ENCODE results near the gene TSC22D1. TPM values are rescaled to one million over a fixed set of nuclear protein-coding genes. Genes with fewer than 3 reads are reported as not detected.
"Not testable (repeated sequence)": the region's sequence is repeated elsewhere in the genome, so short reads cannot be mapped to it uniquely, and the experiment has no call there.

TSC22D1 gene
- total and polyA plus RNA-seq, 4 donors: 247 to 349 (median 291) TPM

- WGBS (ENCODE audit: insufficient coverage): no CpG with 5 or more reads among the region's 2 CpGs
- Histone ChIP-seq H3K27me3 (ENCODE audit: control insufficient read depth, insufficient read depth, low read length) (no peaks in the 10 kb centered on the region), H3K27ac (ENCODE audit: low read depth, low read length) (no peak overlapping the region), H3K36me3 (ENCODE audit: control insufficient read depth, insufficient read depth, low read length) (no peaks in the 10 kb centered on the region), H3K4me3 (ENCODE audit: low read depth, low read length) (no peak overlapping the region), H3K9me3 (ENCODE audit: control insufficient read depth, insufficient read depth, low read length) (no peaks in the 10 kb centered on the region), H3K4me1 (ENCODE audit: control insufficient read depth, insufficient read depth, low read length) (no peaks in the 10 kb centered on the region)
- DNase-seq (ENCODE audit: low read depth in 4 of 6, low spot score in 6 of 6): no peak
Observed at GRCh38 chr13:44605275-44605674, 29.1 kb upstream of the TSC22D1 start.

GRCh38 chr13:44601586-44601985 lies 25.5 kb upstream of the TSC22D1 start:
- WGBS (ENCODE audit: insufficient coverage): 67% methylated on average over 1 of the region's 2 CpGs
- H3K9me3 ChIP-seq (ENCODE audit: control insufficient read depth, insufficient read depth, low read length): no peaks in the 10 kb centered on the region
- no peak for DNase-seq (ENCODE audit: low read depth in 4 of 6, low spot score in 6 of 6)

GRCh38 chr13:44593861-44594592 lies 17.9 kb upstream of the TSC22D1 start:
- H3K4me1 ChIP-seq (ENCODE audit: control insufficient read depth, insufficient read depth, low read length); H3K9me3 ChIP-seq (ENCODE audit: control insufficient read depth, insufficient read depth, low read length); H3K27me3 ChIP-seq (ENCODE audit: control insufficient read depth, insufficient read depth, low read length); DNase-seq (ENCODE audit: low read depth in 4 of 6, low spot score in 6 of 6); H3K36me3 ChIP-seq (ENCODE audit: control insufficient read depth, insufficient read depth, low read length); H3K27ac ChIP-seq (ENCODE audit: low read depth, low read length); H3K4me3 ChIP-seq (ENCODE audit: low read depth, low read length): not testable (repeated sequence)
- WGBS (ENCODE audit: insufficient coverage): 96% methylated on average over 19 of the region's 20 CpGs

More at GRCh38 chr13:44601586-44601985, 25.5 kb upstream of the TSC22D1 start:
- Histone ChIP-seq H3K36me3 (ENCODE audit: control insufficient read depth, insufficient read depth, low read length) (no peaks in the 10 kb centered on the region), H3K4me1 (ENCODE audit: control insufficient read depth, insufficient read depth, low read length) (no peaks in the 10 kb centered on the region), H3K4me3 (ENCODE audit: low read depth, low read length) (no peak overlapping the region), H3K27me3 (ENCODE audit: control insufficient read depth, insufficient read depth, low read length) (no peaks in the 10 kb centered on the region), H3K27ac (ENCODE audit: low read depth, low read length) (no peak overlapping the region)

- DNase-seq (ENCODE audit: low read depth in 4 of 6, low spot score in 6 of 6): no peak
- peaks cover 8% of the 10 kb centered on the region for H3K36me3 ChIP-seq (ENCODE audit: control insufficient read depth, insufficient read depth, low read length)
- 98% methylated on average over 5 of the region's 6 CpGs for WGBS (ENCODE audit: insufficient coverage)
- H3K27ac ChIP-seq (ENCODE audit: low read depth, low read length): no peak overlapping the region
- H3K4me3 ChIP-seq (ENCODE audit: low read depth, low read length): no peak overlapping the region
- H3K9me3 ChIP-seq (ENCODE audit: control insufficient read depth, insufficient read depth, low read length): no peaks in the 10 kb centered on the region
- no peaks in the 10 kb centered on the region for H3K4me1 ChIP-seq (ENCODE audit: control insufficient read depth, insufficient read depth, low read length)
- H3K27me3 ChIP-seq (ENCODE audit: control insufficient read depth, insufficient read depth, low read length): no peaks in the 10 kb centered on the region
Observed at GRCh38 chr13:44592216-44592847, 16.2 kb upstream of the TSC22D1 start.

GRCh38 chr13:44591316-44591715 lies 15.2 kb upstream of the TSC22D1 start:
- Histone ChIP-seq H3K9me3 (ENCODE audit: control insufficient read depth, insufficient read depth, low read length) (no peaks in the 10 kb centered on the region), H3K4me1 (ENCODE audit: control insufficient read depth, insufficient read depth, low read length) (no peaks in the 10 kb centered on the region), H3K27me3 (ENCODE audit: control insufficient read depth, insufficient read depth, low read length) (no peaks in the 10 kb centered on the region), H3K36me3 (ENCODE audit: control insufficient read depth, insufficient read depth, low read length) (peaks cover 8% of the 10 kb centered on the region), H3K4me3 (ENCODE audit: low read depth, low read length) (no peak overlapping the region), H3K27ac (ENCODE audit: low read depth, low read length) (no peak overlapping the region)
- DNase-seq (ENCODE audit: low read depth in 4 of 6, low spot score in 6 of 6): no peak
- 97% methylated on average over 15 of the region's 15 CpGs for WGBS (ENCODE audit: insufficient coverage)

GRCh38 chr13:44583137-44583536 lies 7.0 kb upstream of the TSC22D1 start:
- Histone ChIP-seq H3K27me3 (ENCODE audit: control insufficient read depth, insufficient read depth, low read length) (no peaks in the 10 kb centered on the region), H3K36me3 (ENCODE audit: control insufficient read depth, insufficient read depth, low read length) (no peaks in the 10 kb centered on the region), H3K4me3 (ENCODE audit: low read depth, low read length) (no peak overlapping the region), H3K9me3 (ENCODE audit: control insufficient read depth, insufficient read depth, low read length) (no peaks in the 10 kb centered on the region), H3K27ac (ENCODE audit: low read depth, low read length) (no peak overlapping the region), H3K4me1 (ENCODE audit: control insufficient read depth, insufficient read depth, low read length) (peaks cover 2% of the 10 kb centered on the region)
- no CpG with 5 or more reads among the region's 3 CpGs for WGBS (ENCODE audit: insufficient coverage)
- DNase-seq (ENCODE audit: low read depth in 4 of 6, low spot score in 6 of 6): peak in 1 of 6 donors; percentile 52

GRCh38 chr13:44578067-44578400 lies 1.9 kb upstream of the TSC22D1 start:
- WGBS (ENCODE audit: insufficient coverage): 0% methylated on average over 14 of the region's 15 CpGs
- Histone ChIP-seq H3K27ac (ENCODE audit: low read depth, low read length) (peak overlapping the region; percentile 95), H3K27me3 (ENCODE audit: control insufficient read depth, insufficient read depth, low read length) (no peaks in the 10 kb centered on the region), H3K4me1 (ENCODE audit: control insufficient read depth, insufficient read depth, low read length) (peaks cover 22% of the 10 kb centered on the region), H3K4me3 (ENCODE audit: low read depth, low read length) (peak overlapping the region; percentile 76), H3K9me3 (ENCODE audit: control insufficient read depth, insufficient read depth, low read length) (no peaks in the 10 kb centered on the region), H3K36me3 (ENCODE audit: control insufficient read depth, insufficient read depth, low read length) (peaks cover 4% of the 10 kb centered on the region)
- DNase-seq (ENCODE audit: low read depth in 4 of 6, low spot score in 6 of 6): peak in 1 of 6 donors; percentile 84

- no peaks in the 10 kb centered on the region for H3K27me3 ChIP-seq (ENCODE audit: control insufficient read depth, insufficient read depth, low read length)
- no peaks in the 10 kb centered on the region for H3K9me3 ChIP-seq (ENCODE audit: control insufficient read depth, insufficient read depth, low read length)
- under 1% methylated on average over 88 of the region's 94 CpGs for WGBS (ENCODE audit: insufficient coverage)
- H3K4me3 ChIP-seq (ENCODE audit: low read depth, low read length): peak overlapping the region; percentile 76
- H3K36me3 ChIP-seq (ENCODE audit: control insufficient read depth, insufficient read depth, low read length): peaks cover 4% of the 10 kb centered on the region
- peaks cover 22% of the 10 kb centered on the region for H3K4me1 ChIP-seq (ENCODE audit: control insufficient read depth, insufficient read depth, low read length)
- peak overlapping the region; percentile 95 for H3K27ac ChIP-seq (ENCODE audit: low read depth, low read length)
- peak; percentile 92 to 99 (median 96) for DNase-seq (ENCODE audit: low read depth in 4 of 6, low spot score in 6 of 6)
Observed at GRCh38 chr13:44577236-44578066, 1.3 kb upstream of the TSC22D1 start.

- peaks cover 22% of the 10 kb centered on the region for H3K4me1 ChIP-seq (ENCODE audit: control insufficient read depth, insufficient read depth, low read length)
- peak in 1 of 6 donors; percentile 81 for DNase-seq (ENCODE audit: low read depth in 4 of 6, low spot score in 6 of 6)
- 0% methylated on average over 102 of the region's 111 CpGs for WGBS (ENCODE audit: insufficient coverage)
- H3K4me3 ChIP-seq (ENCODE audit: low read depth, low read length): peak overlapping the region; percentile 76
- peak overlapping the region; percentile 95 for H3K27ac ChIP-seq (ENCODE audit: low read depth, low read length)
- no peaks in the 10 kb centered on the region for H3K9me3 ChIP-seq (ENCODE audit: control insufficient read depth, insufficient read depth, low read length)
- H3K27me3 ChIP-seq (ENCODE audit: control insufficient read depth, insufficient read depth, low read length): no peaks in the 10 kb centered on the region
- H3K36me3 ChIP-seq (ENCODE audit: control insufficient read depth, insufficient read depth, low read length): peaks cover 4% of the 10 kb centered on the region
Observed at GRCh38 chr13:44576351-44577235, 463 bp upstream of the TSC22D1 start.

Measured in spinal cord (tissue), 10 donors.